SU-DHL-6 (cell line): ENCODE measurements around the gene CMPK1.

Source experiments
- CTCF ChIP-seq: fragments of 200-600 bp; sonication (generic); IDR thresholded peaks from one replicate; pipeline ENCODE4 v1.5.1; 2017; ENCODE audit warnings: antibody characterized with exemption, mild to moderate bottlenecking, low read length, moderate library complexity; ENCODE audit not compliant: insufficient read depth, poor library complexity, severe bottlenecking
- EZH2phosphoT487 ChIP-seq: fragments of 200-600 bp; sonication (generic), shearing (Covaris generic); conservative IDR thresholded peaks from 2 replicates; pipeline ENCODE4 v1.6.1; 2018; ENCODE audit warnings: mild to moderate bottlenecking, antibody characterized with exemption, low read length, moderate library complexity, mixed read lengths

- TF ChIP-seq CTCF (no peak), EZH2phosphoT487 (no peak)
Measured at GRCh38 chr1:47371016-47371517, 37.5 kb downstream of the CMPK1 start.
